ENCODE measurements around the gene LSM11.

- TF ChIP-seq POLR2A (IDR thresholded peaks at IDR 0.05; ENCODE audit: low read depth, low read length) (no peak), TAF1 (IDR thresholded peaks at IDR 0.05; ENCODE audit: low read depth, low read length) (no peak), POLR2AphosphoS5 (IDR thresholded peaks at IDR 0.05; ENCODE audit: low read depth, low read length) (no peak), POU2F2 (IDR thresholded peaks at IDR 0.05; ENCODE audit: low read depth, low read length) (no peak), SPI1 (IDR thresholded peaks at IDR 0.05; ENCODE audit: low read depth, low read length) (no peak)
Observed at GRCh38 chr5:157719245-157719644, 24.3 kb upstream of the LSM11 start.

Measured in GM12891 (cell line).